GM12864 (cell line): ENCODE data around the gene SERINC5.
"Not testable (repeated sequence)": the region's sequence is repeated elsewhere in the genome, so short reads cannot be mapped to it uniquely, and the experiment has no call there.

Experiments
- DNase-seq: peaks from one replicate; pipeline ENCODE4 v3.0.0-alpha.2; 2011; ENCODE audit warnings: low read depth
- H3K4me3 ChIP-seq: 2 replicates; pipeline ENCODE4 v1.5.1; 2011; ENCODE audit warnings: mild to moderate bottlenecking, low read depth, low read length, control low read depth
- CTCF ChIP-seq: IDR thresholded peaks from 2 replicates; pipeline ENCODE4 v1.5.1; 2011; ENCODE audit warnings: low read depth, mild to moderate bottlenecking, moderate library complexity, low read length, control low read depth, inconsistent platforms; ENCODE audit errors: missing control alignments

The SERINC5 gene

GRCh38 chr5:80159133-80159815 lies 96.6 kb downstream of the SERINC5 start:
- no peak for DNase-seq
- H3K4me3 ChIP-seq = no peak overlapping the region
- TF ChIP-seq CTCF = no peak

- no peak for DNase-seq
- TF ChIP-seq CTCF = no peak
- H3K4me3 ChIP-seq = no peak overlapping the region
These were observed 99.7 kb downstream of the SERINC5 start for GRCh38 chr5:80156156-80156555.

- TF ChIP-seq CTCF = no peak
These were observed 101.1 kb downstream of the SERINC5 start for GRCh38 chr5:80154749-80155148.

GRCh38 chr5:80154289-80154688 lies 101.6 kb downstream of the SERINC5 start:
- H3K4me3 ChIP-seq, DNase-seq: not testable (repeated sequence)

More at GRCh38 chr5:80154749-80155148, 101.1 kb downstream of the SERINC5 start:
- no peak for DNase-seq
- H3K4me3 ChIP-seq = no peak overlapping the region

GRCh38 chr5:80153586-80154126 lies 102.2 kb downstream of the SERINC5 start:
- DNase-seq = no peak
- TF ChIP-seq CTCF = no peak
- H3K4me3 ChIP-seq = no peak overlapping the region

- H3K4me3 ChIP-seq = no peak overlapping the region
- no peak for TF ChIP-seq CTCF
- DNase-seq = no peak
These were observed 103.1 kb downstream of the SERINC5 start for GRCh38 chr5:80152778-80153177.

GRCh38 chr5:80151890-80152289 lies 104.0 kb downstream of the SERINC5 start:
- no peak for DNase-seq
- no peak overlapping the region for H3K4me3 ChIP-seq
- no peak for TF ChIP-seq CTCF
